ENCODE measurements around the gene SH3TC1.

Gene SH3TC1

DNA sequence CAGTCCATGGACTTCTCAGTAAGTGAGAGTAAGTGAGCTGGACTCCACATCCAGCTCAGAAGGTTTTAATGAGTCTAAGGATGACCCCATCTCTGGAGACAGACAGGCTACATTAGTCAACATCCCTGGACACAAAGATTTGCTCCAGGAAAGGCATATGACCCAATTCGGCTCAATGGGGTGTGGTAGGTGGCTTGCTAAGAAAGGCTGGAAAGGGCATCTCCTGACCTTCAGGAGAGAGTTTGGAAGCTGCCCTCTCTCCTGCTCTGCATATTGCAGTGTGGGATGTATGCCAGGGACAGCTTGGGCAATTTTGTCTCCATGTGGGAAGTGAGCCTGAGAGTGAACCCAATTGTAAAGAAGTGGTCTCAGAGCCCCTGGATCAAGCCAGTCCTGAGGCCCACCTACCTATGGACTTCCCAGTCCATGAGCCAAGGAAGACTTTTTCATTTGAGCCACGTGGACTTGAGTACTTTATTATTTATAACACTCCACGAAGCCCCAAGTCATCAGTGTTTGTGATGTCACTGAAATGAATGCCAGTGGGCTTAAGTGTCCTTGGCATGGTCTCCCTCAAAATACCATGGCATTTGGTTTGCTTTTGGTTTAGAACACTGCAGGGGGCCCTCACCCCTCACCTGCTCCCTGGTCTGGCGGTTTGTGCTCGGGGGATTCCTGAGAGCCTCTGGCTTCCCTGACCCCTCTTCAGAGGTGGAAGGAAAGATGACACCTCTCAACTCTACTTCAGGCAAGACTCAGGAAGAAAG, 30.1 kb upstream of the SH3TC1 start:
- Histone ChIP-seq H3K27me3 (ENCODE audit: insufficient read depth, poor library complexity, severe bottlenecking) (peaks cover 4% of the 10 kb centered on the region), H3K4me3 (replicated peaks; ENCODE audit: insufficient read depth, low read length) (no peak overlapping the region), H3K27ac (replicated peaks) (no peak overlapping the region)
- no peak for DNase-seq (ENCODE audit: low read depth in 1 of 2, low spot score in 1 of 2)
- no peak for TF ChIP-seq GABPA (IDR thresholded peaks at IDR 0.05; ENCODE audit: low read depth)
- TF ChIP-seq POLR2AphosphoS5 (IDR thresholded peaks at IDR 0.05; ENCODE audit: low read depth): no peak
- no peak for TF ChIP-seq SPI1 (IDR thresholded peaks at IDR 0.05; ENCODE audit: borderline replicate concordance, low read depth)
- TF ChIP-seq, protein P1, sequence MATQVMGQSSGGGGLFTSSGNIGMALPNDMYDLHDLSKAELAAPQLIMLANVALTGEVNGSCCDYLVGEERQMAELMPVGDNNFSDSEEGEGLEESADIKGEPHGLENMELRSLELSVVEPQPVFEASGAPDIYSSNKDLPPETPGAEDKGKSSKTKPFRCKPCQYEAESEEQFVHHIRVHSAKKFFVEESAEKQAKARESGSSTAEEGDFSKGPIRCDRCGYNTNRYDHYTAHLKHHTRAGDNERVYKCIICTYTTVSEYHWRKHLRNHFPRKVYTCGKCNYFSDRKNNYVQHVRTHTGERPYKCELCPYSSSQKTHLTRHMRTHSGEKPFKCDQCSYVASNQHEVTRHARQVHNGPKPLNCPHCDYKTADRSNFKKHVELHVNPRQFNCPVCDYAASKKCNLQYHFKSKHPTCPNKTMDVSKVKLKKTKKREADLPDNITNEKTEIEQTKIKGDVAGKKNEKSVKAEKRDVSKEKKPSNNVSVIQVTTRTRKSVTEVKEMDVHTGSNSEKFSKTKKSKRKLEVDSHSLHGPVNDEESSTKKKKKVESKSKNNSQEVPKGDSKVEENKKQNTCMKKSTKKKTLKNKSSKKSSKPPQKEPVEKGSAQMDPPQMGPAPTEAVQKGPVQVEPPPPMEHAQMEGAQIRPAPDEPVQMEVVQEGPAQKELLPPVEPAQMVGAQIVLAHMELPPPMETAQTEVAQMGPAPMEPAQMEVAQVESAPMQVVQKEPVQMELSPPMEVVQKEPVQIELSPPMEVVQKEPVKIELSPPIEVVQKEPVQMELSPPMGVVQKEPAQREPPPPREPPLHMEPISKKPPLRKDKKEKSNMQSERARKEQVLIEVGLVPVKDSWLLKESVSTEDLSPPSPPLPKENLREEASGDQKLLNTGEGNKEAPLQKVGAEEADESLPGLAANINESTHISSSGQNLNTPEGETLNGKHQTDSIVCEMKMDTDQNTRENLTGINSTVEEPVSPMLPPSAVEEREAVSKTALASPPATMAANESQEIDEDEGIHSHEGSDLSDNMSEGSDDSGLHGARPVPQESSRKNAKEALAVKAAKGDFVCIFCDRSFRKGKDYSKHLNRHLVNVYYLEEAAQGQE (IDR thresholded peaks at IDR 0.05; ENCODE audit: insufficient replicate concordance, low read depth): no peak
- TF ChIP-seq, protein P2, sequence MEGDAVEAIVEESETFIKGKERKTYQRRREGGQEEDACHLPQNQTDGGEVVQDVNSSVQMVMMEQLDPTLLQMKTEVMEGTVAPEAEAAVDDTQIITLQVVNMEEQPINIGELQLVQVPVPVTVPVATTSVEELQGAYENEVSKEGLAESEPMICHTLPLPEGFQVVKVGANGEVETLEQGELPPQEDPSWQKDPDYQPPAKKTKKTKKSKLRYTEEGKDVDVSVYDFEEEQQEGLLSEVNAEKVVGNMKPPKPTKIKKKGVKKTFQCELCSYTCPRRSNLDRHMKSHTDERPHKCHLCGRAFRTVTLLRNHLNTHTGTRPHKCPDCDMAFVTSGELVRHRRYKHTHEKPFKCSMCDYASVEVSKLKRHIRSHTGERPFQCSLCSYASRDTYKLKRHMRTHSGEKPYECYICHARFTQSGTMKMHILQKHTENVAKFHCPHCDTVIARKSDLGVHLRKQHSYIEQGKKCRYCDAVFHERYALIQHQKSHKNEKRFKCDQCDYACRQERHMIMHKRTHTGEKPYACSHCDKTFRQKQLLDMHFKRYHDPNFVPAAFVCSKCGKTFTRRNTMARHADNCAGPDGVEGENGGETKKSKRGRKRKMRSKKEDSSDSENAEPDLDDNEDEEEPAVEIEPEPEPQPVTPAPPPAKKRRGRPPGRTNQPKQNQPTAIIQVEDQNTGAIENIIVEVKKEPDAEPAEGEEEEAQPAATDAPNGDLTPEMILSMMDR (IDR thresholded peaks at IDR 0.05; ENCODE audit: insufficient read depth, low read length): no peak

DNA sequence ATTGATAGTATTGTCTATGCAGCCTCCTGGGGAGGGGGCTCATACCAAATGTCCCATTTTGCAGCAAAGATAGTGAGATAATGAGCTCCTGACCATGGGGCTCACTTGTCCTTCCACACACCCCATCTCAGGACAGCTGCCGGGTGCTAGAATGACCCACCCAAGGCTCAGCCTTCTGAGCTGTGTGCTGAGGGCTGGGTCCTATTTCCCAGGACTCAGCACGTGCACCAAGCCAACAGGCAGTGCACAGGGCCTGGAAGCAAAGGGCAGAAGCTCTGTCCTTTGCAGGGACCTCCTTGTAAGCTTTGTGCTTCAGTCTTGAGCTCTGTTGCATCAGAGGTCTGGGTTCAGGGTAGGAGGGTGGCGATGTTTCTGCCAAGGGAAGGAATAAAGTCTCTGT, 29.3 kb upstream of the SH3TC1 start:
- no peak overlapping the region for H3K27ac ChIP-seq (replicated peaks)
- no peak for TF ChIP-seq GABPA (IDR thresholded peaks at IDR 0.05; ENCODE audit: low read depth)
- peaks cover 4% of the 10 kb centered on the region for H3K27me3 ChIP-seq (ENCODE audit: insufficient read depth, poor library complexity, severe bottlenecking)
- H3K4me3 ChIP-seq (replicated peaks; ENCODE audit: insufficient read depth, low read length): no peak overlapping the region
- DNase-seq (ENCODE audit: low read depth in 1 of 2, low spot score in 1 of 2): no peak

DNA sequence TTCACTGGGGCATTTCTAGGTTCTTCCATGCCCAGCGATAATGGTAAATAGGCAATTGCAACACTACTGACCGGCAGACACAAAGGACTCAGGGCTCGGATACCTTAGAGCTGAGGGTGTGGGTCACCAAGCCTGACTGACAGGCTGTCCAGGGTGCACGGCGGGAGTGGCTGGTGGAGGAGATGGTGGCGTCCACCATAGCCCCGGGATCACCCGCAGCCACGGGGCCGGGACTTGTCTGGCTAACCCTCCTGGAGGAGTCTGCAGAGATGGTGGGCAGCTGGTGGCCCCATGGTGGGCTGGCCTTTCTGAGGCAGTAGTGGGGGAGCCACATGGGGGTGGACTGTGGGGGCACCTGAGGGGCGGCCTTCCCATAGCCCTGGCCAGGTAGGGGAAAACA, 28.7 kb upstream of the SH3TC1 start:
- Histone ChIP-seq H3K4me3 (replicated peaks; ENCODE audit: insufficient read depth, low read length) (no peak overlapping the region), H3K27ac (replicated peaks) (no peak overlapping the region), H3K27me3 (ENCODE audit: insufficient read depth, poor library complexity, severe bottlenecking) (peaks cover 4% of the 10 kb centered on the region)
- no peak for DNase-seq (ENCODE audit: low read depth in 1 of 2, low spot score in 1 of 2)
- TF ChIP-seq, protein P1 (IDR thresholded peaks at IDR 0.05; ENCODE audit: insufficient replicate concordance, low read depth): no peak

DNA sequence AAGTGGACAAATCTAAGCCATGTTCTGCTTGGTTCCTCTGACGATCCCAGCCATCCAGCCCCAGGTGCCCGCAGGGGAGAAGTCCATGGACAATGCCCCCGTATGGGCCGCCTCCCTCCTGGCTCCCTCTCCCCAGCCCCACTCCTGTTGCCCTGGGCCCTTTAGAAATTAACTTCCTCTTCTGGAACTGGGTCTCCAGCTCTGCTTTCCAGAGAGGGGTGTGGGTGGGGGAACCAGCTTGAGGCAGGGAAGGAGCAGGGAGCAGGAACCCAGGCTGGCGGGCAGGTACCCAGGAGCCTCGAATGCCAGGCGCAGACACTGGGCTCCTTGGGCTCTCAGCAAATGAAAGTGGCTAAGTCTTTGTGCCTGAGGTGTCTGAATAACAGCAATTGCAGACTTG, 27.8 kb upstream of the SH3TC1 start:
- no peak for DNase-seq (ENCODE audit: low read depth in 1 of 2, low spot score in 1 of 2)
- H3K27me3 ChIP-seq (ENCODE audit: insufficient read depth, poor library complexity, severe bottlenecking): peaks cover 4% of the 10 kb centered on the region
- TF ChIP-seq, protein P2 (IDR thresholded peaks at IDR 0.05; ENCODE audit: insufficient read depth, low read length): no peak
- TF ChIP-seq SPI1 (IDR thresholded peaks at IDR 0.05; ENCODE audit: borderline replicate concordance, low read depth): no peak
- TF ChIP-seq GABPA (IDR thresholded peaks at IDR 0.05; ENCODE audit: low read depth): no peak
- TF ChIP-seq, protein P1 (IDR thresholded peaks at IDR 0.05; ENCODE audit: insufficient replicate concordance, low read depth): no peak
- no peak for TF ChIP-seq POLR2AphosphoS5 (IDR thresholded peaks at IDR 0.05; ENCODE audit: low read depth)

More for the DNA sequence above, 27.8 kb upstream of the SH3TC1 start:
- Histone ChIP-seq H3K4me3 (replicated peaks; ENCODE audit: insufficient read depth, low read length) (no peak overlapping the region), H3K27ac (replicated peaks) (no peak overlapping the region)
